Renal cortical epithelial cell (primary cell): Measurements from ENCODE around the gene PTTG1IP. TPM values are rescaled to one million over a fixed set of nuclear protein-coding genes. Genes with fewer than 3 reads are reported as not detected.
A peak's percentile ranks its signal among the peaks of the same experiment; 100 is the strongest.
"Not testable (repeated sequence)": the region's sequence is repeated elsewhere in the genome, so short reads cannot be mapped to it uniquely, and the experiment has no call there.

Source experiments
- DNase-seq: peaks from one replicate; pipeline ENCODE4 v3.0.0-alpha.2; 2011; ENCODE audit warnings: low read depth
- total RNA-seq: library from RNA; depleted of rRNA; stranded (reverse); fragments of >200 nt; gene quantifications from 2 replicates; pipeline ENCODE4 v1.2.3, GENCODE V29; 2014

PTTG1IP gene, protein sequence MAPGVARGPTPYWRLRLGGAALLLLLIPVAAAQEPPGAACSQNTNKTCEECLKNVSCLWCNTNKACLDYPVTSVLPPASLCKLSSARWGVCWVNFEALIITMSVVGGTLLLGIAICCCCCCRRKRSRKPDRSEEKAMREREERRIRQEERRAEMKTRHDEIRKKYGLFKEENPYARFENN
- 617 and 707 TPM in 2 replicates for total RNA-seq

GRCh38 chr21:44873356-44874239, at the start of gene PTTG1IP:
PTTG1IP (minus strand) TSS chr21:44873690; CDS start chr21:44873616, 74 bp downstream.
- peak; percentile 83 for DNase-seq

- no peak for DNase-seq
These were observed 48.4 kb upstream of the PTTG1IP start for GRCh38 chr21:44921928-44922327.

DNA sequence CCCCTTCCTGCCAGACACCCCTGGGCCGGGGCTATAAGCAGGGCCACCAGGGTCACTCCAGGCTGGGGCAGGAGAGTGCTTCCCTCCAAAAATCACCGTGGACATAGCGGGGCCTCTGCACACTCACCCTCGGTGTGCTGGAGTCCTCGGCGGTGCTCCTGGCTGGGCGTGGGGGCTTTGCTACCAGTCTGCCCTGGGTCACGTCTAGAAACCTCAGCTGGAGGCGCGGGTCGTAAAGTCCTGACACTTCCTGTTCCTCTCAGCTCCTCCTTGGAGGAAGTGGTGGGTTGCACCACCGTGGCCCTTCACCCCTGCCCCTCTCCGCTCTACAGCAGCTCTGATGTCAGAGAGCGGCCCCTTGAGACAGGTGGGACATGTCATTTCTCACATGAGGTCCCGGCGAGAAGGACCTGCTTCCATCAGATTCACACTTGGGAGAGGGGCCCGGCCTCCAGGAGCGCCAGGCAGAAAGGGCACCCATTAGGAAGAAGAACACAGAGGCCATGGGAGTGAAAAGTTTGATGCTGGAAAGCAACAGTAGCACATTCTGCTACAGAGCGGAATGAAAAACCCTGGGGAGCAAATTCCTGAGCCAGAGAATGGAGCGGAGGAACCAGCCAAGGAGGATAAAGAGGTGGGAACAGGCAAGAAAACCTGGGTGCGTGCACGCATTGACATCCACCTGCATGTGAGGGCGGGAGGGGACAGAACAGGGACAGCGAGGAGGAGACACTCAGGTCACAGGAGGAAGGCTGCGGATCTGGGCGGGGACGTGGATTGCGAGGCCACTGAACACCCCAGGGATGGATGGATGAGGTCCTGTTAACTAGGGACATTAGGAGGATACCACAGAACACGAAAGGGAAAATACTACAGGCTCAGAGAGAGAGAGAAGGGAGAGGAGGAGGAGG, 47.5 kb upstream of the PTTG1IP start, which contains the start of gene ITGB2:
Gene ITGB2 (minus strand): TSS at position 206 of the 911 bp plus-strand sequence. CDS start 10,117 bp downstream, outside the sequence.
- DNase-seq, result no peak

GRCh38 chr21:44919913-44920693, 46.6 kb upstream of the PTTG1IP start:
- no peak for DNase-seq

- DNase-seq, result no peak
These were observed 45.8 kb upstream of the PTTG1IP start for GRCh38 chr21:44919111-44919912.

DNA sequence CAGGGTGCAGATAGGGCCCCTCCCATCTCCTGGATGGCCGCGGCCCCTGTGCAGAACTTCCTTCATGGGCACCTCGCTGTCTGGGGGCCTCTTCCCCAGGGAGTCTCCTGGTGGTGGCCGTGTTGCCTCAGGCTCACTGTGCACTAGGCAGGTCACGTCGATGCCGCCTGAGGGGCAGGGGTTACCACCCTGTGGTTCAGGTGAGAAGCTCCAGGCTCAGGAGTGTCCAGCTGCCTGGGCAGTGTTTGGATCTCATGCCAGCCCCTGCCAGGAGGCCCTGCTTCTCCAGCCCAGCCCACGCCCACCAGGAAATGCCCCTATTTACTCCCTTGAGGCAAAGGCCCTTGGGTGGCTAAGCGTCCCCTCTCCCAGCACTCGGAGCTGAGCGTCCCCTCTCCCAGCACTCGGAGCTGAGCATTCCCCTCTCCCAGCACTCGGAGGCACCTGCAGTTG, 45.1 kb upstream of the PTTG1IP start:
- DNase-seq, result no peak

DNA sequence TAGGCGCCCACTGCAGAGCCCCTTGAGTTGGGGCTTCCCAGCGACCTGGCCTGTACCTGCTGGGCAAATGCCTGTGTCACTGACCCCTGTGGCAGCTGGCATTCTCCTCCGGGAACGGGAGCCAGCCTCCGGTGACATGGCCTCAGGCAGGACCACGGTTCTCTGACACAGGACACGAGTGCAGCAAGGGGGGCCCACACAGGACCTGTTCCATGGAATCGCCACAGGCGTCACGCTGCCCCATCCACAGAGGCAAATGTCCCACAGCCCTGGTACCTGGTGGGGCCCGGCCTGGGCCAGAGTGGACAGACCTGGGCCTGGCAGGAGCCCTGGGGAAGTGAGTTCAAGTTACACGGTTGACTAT, 44.6 kb upstream of the PTTG1IP start:
- no peak for DNase-seq

- no peak for DNase-seq
These were observed 44.1 kb upstream of the PTTG1IP start for GRCh38 chr21:44917446-44918106.

- peak; percentile 7 for DNase-seq
These were observed 43.5 kb upstream of the PTTG1IP start for GRCh38 chr21:44916965-44917364.

DNA sequence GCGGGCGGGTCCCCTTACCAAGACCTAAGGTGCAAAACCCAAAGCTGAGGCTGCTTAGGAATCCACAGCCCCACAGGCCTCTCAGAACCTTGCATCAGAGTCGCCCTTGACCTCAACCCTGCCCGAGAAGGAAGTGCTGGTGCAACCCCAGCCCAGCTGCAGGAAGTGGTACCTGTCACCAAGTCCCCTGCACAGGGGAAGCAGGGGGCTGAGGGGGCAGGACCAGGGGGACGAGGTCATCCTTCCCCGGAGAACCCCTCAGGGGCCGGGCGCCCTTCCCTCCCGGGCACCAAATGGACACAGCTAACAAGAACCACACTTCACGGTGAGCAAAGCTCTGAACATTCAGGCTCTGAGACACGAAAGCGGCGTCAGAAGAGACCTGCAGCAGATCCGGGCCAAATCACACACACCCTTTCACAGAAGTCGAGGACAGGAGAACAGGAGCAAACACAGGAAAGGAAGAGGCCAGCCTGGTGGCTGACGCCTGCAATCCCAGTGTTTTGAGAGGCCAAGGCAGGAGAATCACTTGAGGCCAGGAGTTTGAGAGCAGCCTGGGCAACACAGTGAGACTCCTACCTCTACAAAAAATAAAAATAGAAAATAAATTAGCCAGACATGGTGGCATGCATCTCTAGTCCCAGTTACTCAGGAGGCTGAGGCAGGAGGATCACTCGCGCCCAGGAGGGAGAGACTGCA, 40.8 kb upstream of the PTTG1IP start:
- no peak for DNase-seq

DNA sequence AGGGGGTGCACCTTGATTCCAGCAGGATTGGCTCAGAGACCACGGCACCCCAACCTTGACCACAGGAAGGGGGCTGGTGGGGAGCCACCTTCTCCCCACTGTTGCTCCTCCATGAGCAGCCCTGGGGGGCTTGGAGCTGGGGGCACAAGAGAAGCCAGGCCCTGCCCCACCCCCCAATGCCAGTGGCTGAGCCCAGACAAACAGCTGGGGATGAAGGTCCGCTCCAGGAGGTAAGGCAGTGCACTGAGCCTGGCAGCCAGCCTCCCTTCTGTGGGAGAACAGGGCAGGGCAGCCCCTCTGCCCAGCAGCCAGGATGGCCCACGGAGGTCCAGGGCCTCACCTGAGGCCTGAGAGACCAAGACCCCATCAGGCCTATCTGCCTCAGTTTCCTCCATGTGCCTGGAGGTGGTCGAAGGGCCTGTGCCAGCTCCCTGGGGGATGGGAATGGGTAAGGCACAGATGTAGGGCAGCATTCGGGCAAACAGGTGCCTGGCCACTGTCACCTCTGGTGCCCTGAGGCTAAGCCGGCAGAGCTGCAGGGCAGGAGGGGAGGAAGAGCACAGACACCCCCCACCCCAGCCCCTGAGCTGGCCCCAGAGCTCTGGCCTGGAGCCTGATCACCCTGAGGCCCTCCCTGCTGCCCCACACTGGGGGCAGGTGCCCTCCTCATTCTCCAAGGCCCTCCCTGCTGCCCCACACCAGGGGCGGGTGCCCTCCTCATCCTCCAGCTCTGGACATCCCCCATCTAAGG, 40.1 kb upstream of the PTTG1IP start:
- DNase-seq, result no peak

DNA sequence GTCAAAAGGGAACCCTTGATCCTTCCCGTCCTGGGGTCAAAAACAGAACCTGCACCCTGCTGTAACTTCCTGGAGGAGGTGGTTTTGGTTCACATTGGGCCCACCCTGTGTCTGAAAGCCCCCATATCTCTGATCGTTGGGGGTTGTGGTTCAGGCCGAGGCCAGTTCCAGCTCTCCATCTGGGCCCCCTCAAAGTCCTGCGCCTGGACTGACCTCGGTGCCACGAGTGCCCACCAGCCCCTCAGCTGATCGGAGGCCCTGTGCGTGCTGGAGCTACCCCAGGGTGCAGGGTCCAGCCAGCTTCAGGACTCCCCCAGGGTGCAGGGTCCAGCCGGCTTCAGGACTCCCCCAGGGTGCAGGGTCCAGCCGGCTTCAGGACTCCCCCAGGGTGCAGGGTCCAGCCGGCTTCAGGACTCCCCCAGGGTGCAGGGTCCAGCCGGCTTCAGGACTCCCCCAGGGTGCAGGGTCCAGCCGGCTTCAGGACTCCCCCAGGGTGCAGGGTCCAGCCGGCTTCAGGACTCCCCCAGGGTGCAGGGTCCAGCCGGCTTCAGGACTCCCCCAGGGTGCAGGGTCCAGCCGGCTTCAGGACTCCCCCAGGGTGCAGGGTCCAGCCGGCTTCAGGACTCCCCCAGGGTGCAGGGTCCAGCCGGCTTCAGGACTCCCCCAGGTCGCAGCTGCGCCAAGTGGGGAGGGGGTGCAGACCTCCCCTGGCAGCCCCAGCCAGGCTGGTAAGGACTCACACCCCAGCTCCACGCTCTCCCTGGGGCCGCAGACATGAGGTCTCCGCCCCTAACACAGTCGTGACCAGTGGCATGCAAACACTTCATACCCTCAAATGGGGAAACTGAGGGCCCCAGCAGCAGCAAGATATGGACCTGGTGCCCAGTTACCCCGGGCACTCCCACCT, 39.3 kb upstream of the PTTG1IP start:
- DNase-seq, result not testable (repeated sequence)

DNA sequence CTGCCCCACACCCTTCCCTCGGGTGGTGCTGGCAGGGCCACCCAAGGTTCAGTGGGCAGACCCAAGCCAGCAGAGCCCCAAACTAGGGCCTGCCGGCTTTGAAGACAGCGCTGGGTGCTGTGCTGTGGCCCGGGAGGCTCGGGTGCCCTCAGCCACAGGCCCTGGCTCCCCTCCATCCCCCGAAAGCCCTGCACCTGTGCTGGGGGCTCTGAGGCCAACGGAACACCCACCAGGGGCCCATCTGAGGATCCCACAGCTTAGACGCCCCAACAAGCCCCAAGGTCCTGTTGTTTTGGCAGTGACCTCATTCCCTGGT, 38.6 kb upstream of the PTTG1IP start:
- DNase-seq, result no peak

- peak; percentile 85 for DNase-seq
These were observed 38.1 kb upstream of the PTTG1IP start for GRCh38 chr21:44911384-44912157.

DNA sequence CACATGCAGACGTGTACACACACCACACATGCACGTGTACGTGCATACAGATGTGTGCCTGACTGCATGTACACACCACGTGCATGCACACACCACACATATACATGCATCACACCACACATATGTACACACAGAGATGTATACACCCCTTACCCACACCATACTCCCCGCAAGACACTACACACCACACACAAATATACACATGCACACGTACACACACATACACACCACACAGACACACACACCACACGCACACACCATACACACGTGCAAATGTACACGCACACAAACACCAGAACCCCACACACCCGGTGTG, 37.5 kb upstream of the PTTG1IP start:
- DNase-seq, result no peak

DNA sequence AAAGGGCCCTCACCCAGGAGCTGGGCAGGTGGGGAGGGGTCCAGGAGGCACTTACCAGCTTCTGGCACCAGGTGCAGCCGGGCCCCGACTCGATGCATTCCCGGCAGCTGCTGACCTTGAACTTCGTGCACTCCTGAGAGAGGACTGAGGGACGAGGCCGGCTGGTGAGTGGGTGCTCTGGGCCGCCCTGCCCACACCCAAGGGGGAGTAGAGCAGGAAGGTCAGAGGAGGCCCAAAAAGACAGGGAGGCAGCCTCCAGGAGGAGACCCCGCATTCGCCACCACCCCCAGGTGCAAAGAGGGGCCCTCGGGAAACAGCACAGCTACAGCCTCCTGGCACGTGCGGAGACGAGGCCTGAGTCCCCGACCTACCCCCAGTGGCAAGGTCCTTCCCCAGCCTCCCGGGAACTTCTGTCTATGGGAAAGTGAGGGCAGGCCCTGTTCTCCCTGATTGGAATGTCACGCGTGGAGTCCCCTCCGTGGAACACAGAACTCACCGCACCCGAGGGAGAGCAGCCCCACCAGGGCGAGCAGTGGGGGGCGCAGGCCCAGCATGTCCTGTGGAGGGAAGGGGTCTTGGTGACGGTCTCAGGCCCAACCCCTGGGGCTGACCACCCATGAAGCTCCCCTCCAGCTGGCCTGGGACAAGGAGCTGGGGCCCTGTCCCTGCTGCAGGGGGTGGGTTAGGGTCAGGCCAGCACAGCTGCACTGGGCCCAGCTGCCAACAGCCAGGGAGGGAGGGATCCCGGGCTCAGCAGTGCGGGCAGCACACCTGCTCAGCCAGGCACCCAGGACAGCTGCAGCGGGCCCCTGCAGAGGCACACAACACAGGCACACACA, 37.0 kb upstream of the PTTG1IP start:
- no peak for DNase-seq
